ENCODE results near the gene WWC1. TPM values are rescaled to one million over a fixed set of nuclear protein-coding genes. Genes with fewer than 3 reads are reported as not detected.
A peak's percentile ranks its signal among the peaks of the same experiment; 100 is the strongest.

The WWC1 gene
- 6.0 TPM in 2 replicates for total RNA-seq (2013; cell fraction: nucleolus; rRNA removed)
- total RNA-seq (2014; rRNA removed) (2.6 and 2.7 TPM in 2 replicates), total RNA-seq (2014; rRNA removed; fragmentation: Illumina TruSeq; extraction: Trizol) (2.3 and 3.3 TPM in 2 replicates), total RNA-seq (2021) (5.3 and 5.9 TPM in 2 replicates), polyA plus RNA-seq (2011; rRNA removed) (7.2 and 7.8 TPM in 2 replicates), polyA plus RNA-seq (2014; fragmentation: Illumina TruSeq; extraction: Trizol) (3.0 and 34.5 TPM in 2 replicates), polyA plus RNA-seq (2014; fragmentation: Nextera tagmentation; extraction: Ambion mirVana) (1 to 10 TPM in 1 of 2 experiments, under 1 TPM in 1; 0.50 to 1.2 TPM), polyA plus RNA-seq (2014; rRNA removed) (2.3 and 2.8 TPM in 2 replicates), polyA plus RNA-seq (2016; fragmentation: Nextera tagmentation; extraction: Ambion mirVana) (1 to 10 TPM in 1 of 2 experiments, under 1 TPM in 1; 0.74 to 1.6 TPM), polyA minus RNA-seq (2011; rRNA and poly(A)+ RNA removed) (9.4 and 14.1 TPM in 2 replicates), Bru-seq, nascent RNA (percentile 41 among the genes with signal in this experiment), BruChase-seq, experiment 1, labeled RNA remaining after a 6-hour chase (percentile 35 among the genes with signal in this experiment), BruChase-seq, experiment 2, labeled RNA remaining after a 2-hour chase (percentile 33 among the genes with signal in this experiment)
- polyA plus RNA-seq (2011; ENCODE audit: low read depth): 0.96 TPM
- 5.4 and 5.6 TPM in 2 replicates for polyA plus RNA-seq (2011; cell fraction: cytosol; rRNA removed)
- polyA plus RNA-seq (2011; cell fraction: nucleus; rRNA removed): 7.6 and 9.8 TPM in 2 replicates
- 2.3 and 3.2 TPM in 2 replicates for polyA plus RNA-seq (2012)
- polyA minus RNA-seq (2011; cell fraction: cytosol; rRNA and poly(A)+ RNA removed): 2.9 and 5.1 TPM in 2 replicates
- 5.4 and 9.2 TPM in 2 replicates for polyA minus RNA-seq (2011; cell fraction: nucleus; rRNA and poly(A)+ RNA removed)
- long read RNA-seq, experiment 1: 0 reads
- long read RNA-seq, experiment 2, partial matches to known transcripts: 0 of 1 reads
- long read RNA-seq, experiment 2, other reads (novel, unspliced or antisense): 1 of 1 reads

- ATAC-seq (peak; percentile 85), DNase-seq (ENCODE audit: low read depth, low spot score) (peak; percentile 31), FAIRE-seq (no peak)
- no peaks in the 10 kb centered on the region for H3K9me3 ChIP-seq (replicated peaks; ENCODE audit: control insufficient read depth, insufficient read depth, low read length)
- peak within 1 kb of the TSS; percentile 70 for H3K4me3 ChIP-seq
- H3K9ac ChIP-seq (ENCODE audit: control insufficient read depth, insufficient read depth, low read length): peak within 1 kb of the TSS; percentile 42
- no peaks in the 10 kb centered on the region for H3K36me3 ChIP-seq (ENCODE audit: control insufficient read depth in 2 of 2, insufficient read depth in 2 of 2, low read length in 1 of 2)
- SMC1A ChIA-PET (ENCODE audit: uncharacterized antibody, unreplicated experiment): no interaction called here
- H3K4me1 ChIP-seq (ENCODE audit: control insufficient read depth, insufficient read depth, low read length): peaks cover 27% of the 10 kb centered on the region
- no peaks in the 10 kb centered on the region; the same call in 1 of the 2 replicates for H4K20me1 ChIP-seq (ENCODE audit: control insufficient read depth, insufficient read depth)
- peak within 1 kb of the TSS; percentile 80 for H3K4me2 ChIP-seq (ENCODE audit: control insufficient read depth, insufficient read depth)
- POLR2A ChIA-PET: interaction anchor here (0.6 kb wide), 1 partner anchor 1367 kb away, joined by 3 read pairs; no protein-coding TSS in a partner anchor
- intact Hi-C loops (cut with micrococcal nuclease; ENCODE audit: unreplicated experiment): loop anchor here (10.0 kb wide), 1 partner anchor 283 kb away; the partner anchor contains the start of gene PANK3
- RAD21 ChIA-PET (ENCODE audit: unreplicated experiment): interaction anchor here (1.2 kb wide), 1 partner anchor 130 kb away, joined by 3 read pairs; no protein-coding TSS in a partner anchor
- CTCF ChIA-PET: interaction anchor here (1.3 kb wide), 1 partner anchor 9 kb away, joined by 3 read pairs; no protein-coding TSS in a partner anchor
- peak within 1 kb of the TSS; percentile 79 for H2AFZ ChIP-seq (ENCODE audit: control insufficient read depth, low read depth, low read length)
- H3K27ac ChIP-seq (ENCODE audit: control insufficient read depth, insufficient read depth): no peak within 1 kb of the TSS
- 2% methylated on average over 35 of the region's 77 CpGs for WGBS (ENCODE audit: insufficient coverage, insufficient replicate concordance, low lambda C conversion rate, missing lambda C conversion rate)
- peaks cover 3% of the 10 kb centered on the region; the same call in 1 of the 2 replicates for H3K79me2 ChIP-seq (ENCODE audit: control insufficient read depth, insufficient read depth, low read length)
- H3K27me3 ChIP-seq (replicated peaks in 1 of 2; ENCODE audit: control insufficient read depth in 2 of 2, insufficient read depth in 2 of 2, low read length in 1 of 2): no peaks in the 10 kb centered on the region
- in situ Hi-C loops (cut with MboI): no loop called here
- no TSS peak for BruUV-seq (replicated peaks)
- TF ChIP-seq NR2C1 (IDR thresholded peaks at IDR 0.05) (no peak), FOXM1 (IDR thresholded peaks at IDR 0.05; ENCODE audit: low read depth, low read length) (no peak), MAX (IDR thresholded peaks at IDR 0.05; ENCODE audit: low read depth, low read length) (no peak), TARDBP (IDR thresholded peaks at IDR 0.05; ENCODE audit: borderline replicate concordance) (no peak), ZNF207 (IDR thresholded peaks at IDR 0.05; ENCODE audit: borderline replicate concordance) (no peak), CREB1 (IDR thresholded peaks at IDR 0.05; ENCODE audit: low read depth) (0 out of 2 replicates have a peak, but pooled peaks have one; percentile 13), BCL3 (IDR thresholded peaks at IDR 0.05; ENCODE audit: borderline replicate concordance, insufficient read depth, low read depth, low read length, poor library complexity, severe bottlenecking) (no peak), BHLHE40 (IDR thresholded peaks at IDR 0.05; ENCODE audit: borderline replicate concordance in 1 of 2, low read depth in 2 of 2, low read length in 1 of 2) (peak in 1 of 2 experiments; percentile 40; a peak in 2 of 4 replicates), SMC3 (IDR thresholded peaks at IDR 0.05; ENCODE audit: borderline replicate concordance, low read length) (no peak), USF1 (IDR thresholded peaks at IDR 0.05; ENCODE audit: borderline replicate concordance, extremely low read length, insufficient read depth, low read depth, low read length) (no peak), ZBTB40 (IDR thresholded peaks at IDR 0.05; ENCODE audit: borderline replicate concordance) (no peak)
These were observed at the start of gene WWC1 for GRCh38 chr5:168291342-168291963. TSS of gene WWC1 (plus strand) at chr5:168291645. CDS start at chr5:168292153, 508 bp downstream.
